Colonic mucosa (tissue), 4 donors: ENCODE results near the gene GTPBP1. TPM values are rescaled to one million over a fixed set of nuclear protein-coding genes. Genes with fewer than 3 reads are reported as not detected.

Experiments used
- DNase-seq: peaks from one replicate; pipeline ENCODE4 v3.0.0-alpha.2; 2020
- H3K27ac ChIP-seq: fragments of 200-600 bp; one replicate; pipeline ENCODE4 v1.8.0; 2021
- H3K27me3 ChIP-seq: fragments of 200-600 bp; one replicate; pipeline ENCODE4 v1.8.0; 2021
- H3K36me3 ChIP-seq: fragments of 200-600 bp; one replicate; pipeline ENCODE4 v1.8.0; 2021
- H3K4me1 ChIP-seq: fragments of 200-600 bp; one replicate; pipeline ENCODE4 v1.8.0; 2021; ENCODE audit warnings: mild to moderate bottlenecking
- H3K4me3 ChIP-seq: fragments of 200-600 bp; one replicate; pipeline ENCODE4 v1.8.0; 2021
- H3K9ac ChIP-seq, 2 donors: one replicate each; pipeline ENCODE4 v1.7.0; 2013; ENCODE audit warnings: control low read depth in 2 of 2, low read depth in 2 of 2, low read length in 2 of 2
- H3K9me3 ChIP-seq: fragments of 200-600 bp; one replicate; pipeline ENCODE4 v1.8.0; 2021
- intact Hi-C: fragments of 100-400 bp; cut with DNase I; formaldehyde crosslinking; loops from one replicate; pipeline ENCODE4 v1.14.1; 2022
- total RNA-seq, 2 donors: library from RNA; stranded (reverse); fragmentation: NEBNext Ultra II Directional in 1 of 2; extraction: Animal tissue kit (Norgen Biotek cat#: 25700) in 1 of 2; gene quantifications; one replicate each; pipeline ENCODE4 v1.2.1, GENCODE V29; 2021
- TF ChIP-seq, protein P1 (sequence below): fragments of 200-600 bp; IDR thresholded peaks from one replicate; pipeline ENCODE4 v1.8.0; 2022; ENCODE audit warnings: antibody characterized with exemption, mild to moderate bottlenecking
- donor health status: healthy.
- donor health status: DM: no; HTN: no; CAD: no.
- donor health status: DM: no; HTN: no; CAD: no.

GTPBP1 gene
- total RNA-seq, 2 donors from 2014 or later = 64.6 to 65.6 TPM

DNA sequence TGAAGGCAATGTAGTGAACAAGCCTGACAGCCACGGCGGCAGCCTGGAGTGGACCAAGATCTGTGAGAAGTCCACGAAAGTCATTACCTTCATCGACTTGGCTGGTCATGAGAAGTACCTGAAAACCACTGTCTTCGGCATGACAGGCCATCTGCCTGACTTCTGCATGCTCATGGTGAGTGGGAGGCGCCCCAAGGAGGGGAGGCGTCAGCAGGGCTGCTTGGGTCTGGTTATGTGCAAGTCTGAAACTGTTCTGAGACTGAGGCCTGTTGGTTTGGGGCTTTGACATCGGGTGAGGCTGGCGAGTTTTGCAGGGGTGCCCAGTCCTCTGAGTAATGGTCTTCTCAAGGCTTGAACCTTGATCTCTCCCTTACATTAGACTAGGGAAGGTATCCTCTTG, 11.1 kb downstream of the GTPBP1 start:
- Histone ChIP-seq H3K4me3 (no peak overlapping the region), H3K4me1 (no peaks in the 10 kb centered on the region), H3K36me3 (peaks cover 24% of the 10 kb centered on the region), H3K9me3 (no peaks in the 10 kb centered on the region), H3K9ac (no peak overlapping the region), H3K27me3 (no peaks in the 10 kb centered on the region), H3K27ac (no peak overlapping the region)
- TF ChIP-seq, protein P1, sequence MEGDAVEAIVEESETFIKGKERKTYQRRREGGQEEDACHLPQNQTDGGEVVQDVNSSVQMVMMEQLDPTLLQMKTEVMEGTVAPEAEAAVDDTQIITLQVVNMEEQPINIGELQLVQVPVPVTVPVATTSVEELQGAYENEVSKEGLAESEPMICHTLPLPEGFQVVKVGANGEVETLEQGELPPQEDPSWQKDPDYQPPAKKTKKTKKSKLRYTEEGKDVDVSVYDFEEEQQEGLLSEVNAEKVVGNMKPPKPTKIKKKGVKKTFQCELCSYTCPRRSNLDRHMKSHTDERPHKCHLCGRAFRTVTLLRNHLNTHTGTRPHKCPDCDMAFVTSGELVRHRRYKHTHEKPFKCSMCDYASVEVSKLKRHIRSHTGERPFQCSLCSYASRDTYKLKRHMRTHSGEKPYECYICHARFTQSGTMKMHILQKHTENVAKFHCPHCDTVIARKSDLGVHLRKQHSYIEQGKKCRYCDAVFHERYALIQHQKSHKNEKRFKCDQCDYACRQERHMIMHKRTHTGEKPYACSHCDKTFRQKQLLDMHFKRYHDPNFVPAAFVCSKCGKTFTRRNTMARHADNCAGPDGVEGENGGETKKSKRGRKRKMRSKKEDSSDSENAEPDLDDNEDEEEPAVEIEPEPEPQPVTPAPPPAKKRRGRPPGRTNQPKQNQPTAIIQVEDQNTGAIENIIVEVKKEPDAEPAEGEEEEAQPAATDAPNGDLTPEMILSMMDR = no peak
- DNase-seq = no peak
- intact Hi-C loops = no loop called here

DNA sequence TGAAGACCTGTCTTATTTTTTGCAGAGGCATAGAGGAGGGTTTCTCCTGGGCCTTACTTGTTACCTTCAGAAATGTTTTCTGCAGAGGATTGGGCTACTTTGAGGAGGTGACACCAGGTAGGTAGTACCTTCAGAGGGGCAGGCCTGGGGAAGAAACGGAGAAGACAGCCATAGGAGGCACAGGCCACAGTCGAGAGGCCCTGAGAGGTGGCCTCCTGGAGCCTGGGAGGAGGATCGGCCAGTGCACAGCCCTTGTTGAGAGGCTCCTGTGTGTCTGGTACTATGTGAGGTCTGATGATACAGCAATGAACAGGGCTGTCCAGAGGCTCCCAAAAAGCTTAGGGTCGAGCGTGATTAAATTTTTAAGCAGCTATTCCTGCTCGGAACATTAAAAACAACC, 11.5 kb downstream of the GTPBP1 start:
- Histone ChIP-seq H3K4me3 (no peak overlapping the region), H3K27ac (no peak overlapping the region)
- TF ChIP-seq, protein P1 = no peak

DNA sequence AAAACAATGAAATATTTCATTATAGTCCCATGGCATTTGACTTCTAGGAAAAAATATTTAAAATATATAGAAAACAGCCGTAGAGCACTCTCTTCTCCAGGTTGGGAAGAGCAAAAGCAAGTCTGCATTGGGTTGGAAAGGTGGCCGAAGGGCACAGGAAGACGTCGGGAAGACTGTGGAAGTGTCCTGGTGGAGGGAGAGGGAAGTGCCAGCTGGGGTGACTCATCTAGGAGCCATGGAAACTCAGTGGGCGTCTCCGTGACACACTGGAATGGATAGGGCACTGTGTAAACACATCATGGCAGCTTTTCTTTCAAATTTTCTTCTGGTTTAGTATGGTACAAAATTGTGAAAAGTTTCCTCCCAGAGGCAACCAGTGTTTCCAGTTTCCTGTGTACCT, 12.7 kb downstream of the GTPBP1 start:
- Histone ChIP-seq H3K36me3 (peaks cover 36% of the 10 kb centered on the region), H3K4me1 (no peaks in the 10 kb centered on the region), H3K4me3 (no peak overlapping the region), H3K9ac (no peak overlapping the region), H3K27ac (no peak overlapping the region), H3K27me3 (no peaks in the 10 kb centered on the region), H3K9me3 (no peaks in the 10 kb centered on the region)
- peak; percentile 84 for DNase-seq
- intact Hi-C loops = no loop called here
- TF ChIP-seq, protein P1 = peak; percentile 69

More for the DNA sequence above, 11.5 kb downstream of the GTPBP1 start:
- Histone ChIP-seq H3K36me3 (peaks cover 25% of the 10 kb centered on the region), H3K4me1 (no peaks in the 10 kb centered on the region), H3K27me3 (no peaks in the 10 kb centered on the region), H3K9ac (no peak overlapping the region), H3K9me3 (no peaks in the 10 kb centered on the region)
- intact Hi-C loops = no loop called here
- no peak for DNase-seq

DNA sequence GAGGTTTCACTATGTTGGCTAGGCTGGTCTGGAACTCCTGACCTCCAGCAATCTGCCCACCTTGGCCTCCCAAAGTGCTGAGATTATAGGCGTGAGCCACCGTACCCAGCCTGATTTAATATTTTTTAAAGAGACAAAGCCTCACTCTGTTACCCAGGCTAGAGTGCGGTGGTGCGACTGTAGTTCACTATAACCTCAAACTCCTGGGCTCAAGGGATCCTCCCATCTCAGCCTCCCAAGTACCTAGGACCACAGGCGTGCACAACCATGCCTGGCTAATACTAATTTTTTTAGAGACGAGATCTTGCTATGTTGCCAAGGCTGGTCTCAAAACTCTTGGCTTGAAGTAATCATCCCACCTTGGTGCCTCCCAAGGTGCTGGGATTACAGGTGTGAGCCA, 13.5 kb downstream of the GTPBP1 start:
- Histone ChIP-seq H3K27me3 (no peaks in the 10 kb centered on the region), H3K9ac (no peak overlapping the region), H3K4me3 (no peak overlapping the region), H3K9me3 (no peaks in the 10 kb centered on the region), H3K4me1 (no peaks in the 10 kb centered on the region), H3K36me3 (peaks cover 38% of the 10 kb centered on the region), H3K27ac (no peak overlapping the region)
- DNase-seq = no peak
- intact Hi-C loops = no loop called here
- TF ChIP-seq, protein P1 = no peak

DNA sequence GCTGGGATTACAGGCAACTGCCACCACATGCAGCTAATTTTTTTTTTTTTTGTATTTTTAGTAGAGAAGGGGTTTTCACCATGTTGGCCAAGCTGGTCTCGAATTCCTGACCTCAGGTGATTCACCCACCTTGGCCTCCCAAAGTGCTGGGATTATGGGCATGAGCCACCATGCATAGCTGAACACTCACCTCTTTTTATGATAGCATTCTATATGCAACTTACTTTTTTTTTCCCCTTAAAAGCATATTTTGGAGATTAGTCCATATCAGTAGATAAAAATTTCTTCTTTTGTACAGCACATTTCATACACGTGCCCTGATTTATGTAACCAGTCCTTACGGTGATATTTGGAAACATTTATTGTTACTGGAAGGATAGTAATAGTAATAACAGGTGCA, 14.6 kb downstream of the GTPBP1 start:
- H3K27ac ChIP-seq = no peak overlapping the region

More for the DNA sequence above, 14.6 kb downstream of the GTPBP1 start:
- DNase-seq = no peak
- Histone ChIP-seq H3K9me3 (no peaks in the 10 kb centered on the region), H3K9ac (no peak overlapping the region), H3K36me3 (peaks cover 48% of the 10 kb centered on the region), H3K4me3 (no peak overlapping the region), H3K27me3 (no peaks in the 10 kb centered on the region), H3K4me1 (no peaks in the 10 kb centered on the region)
- intact Hi-C loops = no loop called here
- TF ChIP-seq, protein P1 = no peak
